Stimulated activated CD8-positive, alpha-beta memory T cell treated with anti-CD3 and anti-CD28 coated beads, Interleukin-4, amount 100 ng/mL, for 48 hours (primary cell): ENCODE data around the gene PHTF2.

Source experiments
- DNase-seq: peaks from one replicate; pipeline ENCODE4 v3.0.0-alpha.2; 2020

PHTF2 gene

DNA sequence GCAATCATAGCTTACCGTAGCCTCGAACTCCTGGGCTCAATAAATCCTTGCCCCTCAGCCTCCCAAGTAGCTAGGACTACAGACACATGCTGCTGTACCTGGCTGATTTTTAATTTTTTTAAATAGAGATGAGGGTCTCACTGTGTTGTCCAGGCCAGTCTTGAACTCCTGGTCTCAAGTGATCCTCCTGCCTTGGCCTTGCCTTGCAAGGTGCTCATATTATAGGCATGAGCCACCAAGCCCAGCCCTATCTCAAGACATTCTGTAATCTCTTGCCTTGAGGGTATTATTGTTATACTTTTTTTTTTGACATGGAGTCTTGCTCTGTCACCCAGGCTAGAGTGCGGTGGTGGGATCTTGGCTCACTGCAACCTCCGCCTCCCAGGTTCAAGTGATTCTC lies 86.6 kb downstream of the PHTF2 start:
- no peak for DNase-seq

DNA sequence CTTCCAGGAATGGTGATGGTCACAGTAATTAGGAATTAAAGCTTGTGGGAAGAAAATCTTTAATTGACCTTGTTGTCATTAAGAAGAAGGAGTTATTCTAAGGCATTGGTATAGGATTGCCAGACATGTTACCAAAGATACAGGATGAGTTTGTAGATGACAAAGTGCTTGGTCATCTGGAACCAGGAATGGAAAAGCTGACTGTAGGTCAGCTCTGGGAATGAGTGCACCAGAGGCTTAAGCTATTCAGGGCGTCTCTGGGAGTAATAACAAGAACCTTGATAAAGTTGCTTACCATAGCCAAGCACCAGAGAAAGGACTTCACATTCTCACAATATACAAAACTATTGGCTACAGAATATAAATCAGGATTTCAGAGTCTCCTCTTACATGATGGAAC lies 89.0 kb downstream of the PHTF2 start:
- no peak for DNase-seq

DNA sequence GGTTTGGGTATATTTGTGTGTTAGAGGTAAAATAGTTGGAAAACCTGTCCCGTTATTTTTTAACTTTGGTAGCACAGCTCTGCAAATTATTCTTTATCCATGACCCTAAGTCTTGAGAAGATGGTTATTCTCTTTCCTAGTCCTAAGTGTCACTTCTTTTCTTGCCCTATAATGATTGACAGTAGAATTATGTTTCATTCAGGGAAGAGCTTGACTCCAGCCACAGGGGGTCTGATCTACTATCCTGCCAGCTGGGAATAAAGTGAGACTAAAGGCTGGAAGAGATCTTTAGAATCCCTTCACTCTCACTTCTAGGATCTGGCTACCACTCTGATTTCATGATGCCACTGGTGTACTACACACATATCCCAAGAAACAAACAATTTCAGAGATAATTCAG lies 90.4 kb downstream of the PHTF2 start:
- no peak for DNase-seq

DNA sequence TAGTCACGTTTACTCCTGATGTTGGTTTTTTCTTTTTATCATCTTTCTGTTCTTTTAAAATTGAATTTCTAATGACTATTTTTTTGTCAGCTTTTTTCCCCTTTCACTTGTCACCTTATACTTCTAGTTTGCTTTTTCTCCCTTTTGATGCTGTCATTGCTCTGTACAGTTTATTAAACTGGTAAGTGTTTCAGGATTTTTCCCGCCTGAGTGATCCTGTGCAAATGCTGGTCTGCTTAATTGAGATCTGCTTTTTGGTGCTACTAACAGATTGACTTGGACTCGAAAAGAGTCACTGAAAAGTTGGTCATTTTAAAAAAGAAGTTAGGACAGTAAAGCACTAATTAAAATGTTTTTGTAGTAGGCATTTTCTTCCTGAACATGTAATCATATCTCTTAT lies 95.2 kb downstream of the PHTF2 start:
- no peak for DNase-seq

DNA sequence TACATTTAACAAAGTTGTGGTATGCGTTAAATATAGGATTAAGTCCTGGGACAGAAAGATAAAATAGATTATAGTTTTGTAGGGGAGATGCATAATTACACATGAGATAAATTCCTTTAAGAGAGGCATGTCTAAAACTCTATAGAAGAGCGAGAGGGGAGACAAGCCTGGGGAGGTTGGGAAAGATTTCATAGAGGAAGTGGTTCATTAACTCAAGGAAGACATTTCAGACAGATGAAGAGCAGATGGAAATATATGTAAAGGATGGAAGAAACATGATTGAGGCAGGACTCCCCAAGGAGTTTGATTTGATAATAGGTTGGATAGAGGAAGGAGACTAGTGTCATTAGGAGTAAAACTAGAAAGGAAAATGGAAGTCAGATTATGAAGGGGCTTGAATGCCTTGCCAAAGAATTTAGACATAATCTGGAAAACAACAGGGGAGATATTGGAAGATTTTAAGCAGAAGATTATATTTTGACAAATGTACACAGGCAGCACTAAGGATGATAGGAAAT lies 96.1 kb downstream of the PHTF2 start:
- DNase-seq, result no peak

DNA sequence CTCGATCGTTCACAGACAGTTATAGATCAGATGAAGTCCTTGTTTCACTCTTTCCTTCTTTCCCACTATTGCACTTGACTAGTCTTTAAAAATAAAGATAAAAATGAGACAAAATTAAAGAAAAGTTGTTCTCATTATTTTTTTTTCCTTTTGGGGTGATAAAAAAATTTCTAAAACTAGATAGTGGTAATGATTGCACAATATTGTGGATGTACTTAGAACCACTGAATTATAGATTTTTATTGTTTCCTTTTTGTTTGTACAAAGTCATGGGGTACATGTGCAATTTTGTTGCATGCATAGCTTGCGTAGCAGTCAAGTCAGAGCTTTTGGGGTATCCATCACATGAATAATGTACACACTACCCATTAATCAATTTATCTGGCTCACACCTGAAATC lies 97.3 kb downstream of the PHTF2 start:
- no peak for DNase-seq

DNA sequence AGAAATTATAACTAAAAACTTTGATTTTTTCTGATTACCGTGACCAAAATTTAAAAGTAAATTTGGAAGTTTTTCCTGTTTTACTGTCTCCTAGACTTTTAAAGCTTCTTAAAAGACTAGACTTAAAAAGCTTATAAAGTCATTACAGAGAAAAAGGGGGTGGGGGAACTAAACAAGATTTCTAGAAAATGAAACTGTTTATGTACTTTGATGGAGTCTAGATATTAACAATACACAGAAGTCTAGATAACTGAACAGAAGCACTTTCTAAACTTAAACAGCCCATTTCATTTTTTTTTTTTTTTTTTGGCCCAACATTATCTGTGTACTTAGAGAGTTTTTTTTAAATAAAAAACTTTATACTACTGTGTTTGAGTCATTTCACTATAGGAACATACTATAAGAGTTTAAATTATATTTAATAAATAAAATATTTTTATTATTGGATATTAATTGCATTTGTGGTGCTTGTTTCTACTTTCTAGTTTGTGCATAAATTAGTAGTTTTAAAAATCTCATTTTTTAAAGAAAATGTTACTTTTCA lies 98.5 kb downstream of the PHTF2 start:
- no peak for DNase-seq

DNA sequence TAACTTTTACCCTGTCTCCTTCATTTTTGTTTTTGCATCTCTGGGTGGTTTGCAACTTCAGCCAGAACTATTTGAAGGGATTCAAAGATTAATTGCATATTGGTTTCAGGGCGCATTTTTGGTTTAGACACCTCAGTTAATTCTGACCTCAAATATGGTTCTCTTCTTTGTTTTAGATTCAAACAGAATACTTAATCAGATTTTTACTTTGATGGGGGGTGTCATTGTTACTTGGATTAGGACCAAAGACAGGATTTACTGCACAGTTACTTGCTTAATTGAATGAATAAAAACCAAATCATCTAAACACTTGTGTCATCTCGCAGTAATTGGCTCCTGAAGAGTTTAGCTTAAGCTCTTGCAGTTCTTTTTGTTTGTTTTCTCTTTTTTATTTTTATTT lies 100.9 kb downstream of the PHTF2 start:
- DNase-seq, result no peak

DNA sequence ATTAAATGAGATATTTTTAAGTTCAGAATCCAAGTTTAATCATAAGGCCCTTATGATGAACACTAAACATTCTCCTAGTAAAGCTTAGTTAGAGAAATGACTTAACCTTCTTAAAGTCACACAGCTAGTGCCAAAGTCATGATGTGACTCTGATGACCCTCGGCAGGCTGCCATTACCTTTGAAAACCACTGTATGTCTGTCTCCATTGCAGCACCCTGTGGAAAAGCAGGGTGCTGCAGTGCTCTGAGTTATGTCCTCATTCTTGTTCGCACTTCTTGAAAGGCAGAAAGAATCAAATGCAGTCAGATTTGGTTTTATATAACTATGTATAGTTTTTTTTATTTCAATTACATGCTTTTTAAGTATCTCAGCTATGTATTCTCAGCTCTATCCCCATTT lies 105.0 kb downstream of the PHTF2 start:
- no peak for DNase-seq

DNA sequence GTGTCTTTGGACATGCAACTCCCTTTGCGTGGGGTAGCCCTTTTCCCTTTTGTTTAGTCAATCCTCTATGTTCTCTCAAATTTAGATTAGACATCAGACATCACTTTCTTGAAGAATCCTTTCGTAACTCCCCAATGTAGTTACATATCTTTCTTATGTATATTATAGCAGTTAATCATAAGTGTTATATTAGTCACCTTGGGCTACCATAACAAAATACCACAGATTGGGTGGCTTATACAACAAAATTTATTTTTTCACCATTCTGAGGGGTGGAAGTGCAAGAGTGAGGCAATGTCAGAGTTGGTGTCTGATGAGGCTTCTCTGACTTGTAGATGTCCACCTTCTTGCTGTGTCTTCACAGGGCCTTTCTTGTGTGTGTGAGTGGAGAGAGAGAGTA lies 105.7 kb downstream of the PHTF2 start:
- DNase-seq, result no peak

DNA sequence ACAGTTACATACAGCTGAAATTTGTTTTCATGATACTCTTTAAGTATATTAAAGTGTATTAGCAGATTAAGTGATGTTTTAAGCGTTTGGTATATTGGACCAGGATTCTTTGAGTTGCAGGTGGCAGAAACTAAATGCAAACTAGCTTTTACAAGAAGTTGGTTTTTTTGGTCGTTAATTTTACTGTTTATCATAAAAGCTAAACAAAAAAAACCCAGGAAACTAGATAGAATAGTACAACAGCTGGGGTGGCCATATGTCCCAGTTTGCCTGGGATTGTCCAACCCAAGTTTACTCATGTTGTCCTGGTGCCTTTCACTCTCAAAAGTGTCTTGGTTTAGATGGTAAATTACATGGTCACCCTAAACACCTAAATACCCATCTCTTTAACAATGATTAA lies 108.7 kb downstream of the PHTF2 start:
- DNase-seq, result no peak

DNA sequence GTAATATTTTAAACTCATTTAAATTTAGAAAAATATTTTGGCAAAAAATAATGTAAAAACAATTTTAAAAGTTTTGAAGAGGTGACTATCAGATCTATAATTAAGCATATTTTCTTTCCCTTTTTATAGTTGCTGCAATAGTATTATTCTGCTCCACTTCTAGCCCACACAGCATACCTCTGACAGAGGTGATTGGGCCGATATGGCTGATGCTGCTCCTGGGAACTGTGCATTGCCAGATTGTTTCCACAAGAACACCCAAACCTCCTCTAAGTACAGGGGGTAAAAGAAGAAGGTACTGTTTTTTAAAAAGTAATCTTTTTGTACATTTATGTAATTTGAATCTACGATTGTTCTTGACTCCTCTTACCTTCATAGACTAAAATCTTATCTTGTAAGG lies 110.1 kb downstream of the PHTF2 start:
- DNase-seq, result no peak

DNA sequence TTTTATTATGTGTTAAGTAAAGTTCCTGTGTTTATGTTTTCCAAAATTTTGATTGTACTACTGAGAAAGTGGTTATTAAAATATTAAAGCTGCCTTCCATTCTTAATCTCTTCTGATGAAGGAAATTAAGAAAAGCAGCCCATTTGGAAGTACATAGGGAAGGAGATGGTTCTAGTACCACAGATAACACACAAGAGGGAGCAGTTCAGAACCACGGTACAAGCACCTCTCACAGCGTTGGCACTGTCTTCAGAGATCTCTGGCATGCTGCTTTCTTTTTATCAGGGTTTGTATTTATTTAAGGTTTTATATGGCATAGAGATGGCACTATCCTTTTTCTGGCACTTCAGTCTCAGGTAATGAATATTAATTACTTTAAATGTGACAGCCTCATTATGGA lies 111.6 kb downstream of the PHTF2 start:
- DNase-seq, result no peak

DNA sequence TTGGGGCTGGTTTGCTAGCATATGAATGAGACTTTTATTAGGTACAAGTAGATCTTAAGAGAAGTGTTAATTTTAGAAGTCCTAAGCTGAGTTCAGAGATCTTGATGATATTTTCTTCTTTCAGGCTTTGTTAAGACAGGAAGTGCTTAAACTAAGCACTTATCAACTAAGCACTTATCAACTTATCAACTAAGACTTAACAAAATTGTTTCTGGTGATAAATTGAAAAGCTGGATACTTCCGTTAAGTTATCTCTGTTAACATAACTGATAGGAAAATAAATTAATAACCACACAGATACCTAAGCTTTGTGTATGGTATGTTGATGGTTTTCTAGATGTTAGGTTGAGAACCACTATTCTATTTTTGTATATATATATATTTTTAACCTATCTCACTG lies 113.7 kb downstream of the PHTF2 start:
- no peak for DNase-seq

DNA sequence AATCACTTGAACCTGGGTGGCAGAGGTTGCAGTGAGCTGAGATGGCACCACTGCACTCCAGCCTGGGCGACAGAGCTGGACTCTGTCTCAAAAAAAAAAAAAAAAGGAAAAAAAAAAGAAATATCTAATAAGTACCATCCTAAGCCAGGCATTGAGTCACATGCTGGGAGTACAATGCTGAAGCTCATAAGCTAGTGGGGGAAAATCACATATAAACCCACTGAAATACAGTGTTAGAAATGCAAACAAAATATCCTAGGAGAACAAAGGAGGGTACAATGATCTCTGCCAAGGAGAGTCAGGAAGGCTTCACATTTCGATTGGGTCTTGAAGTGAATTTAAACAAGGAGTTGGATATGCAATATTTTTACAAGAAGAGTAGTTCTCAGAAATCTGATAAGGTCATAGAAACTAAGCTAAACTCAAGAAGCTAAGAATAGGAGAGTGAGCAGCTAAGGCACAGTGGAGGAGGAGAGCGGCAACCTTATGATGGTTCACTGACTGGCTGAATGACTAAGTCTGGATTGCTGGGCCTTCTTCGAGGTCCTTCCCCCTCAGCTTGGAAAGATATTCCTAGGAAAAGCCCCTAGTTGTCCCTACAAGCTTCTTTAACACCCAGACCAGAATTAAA lies 115.5 kb downstream of the PHTF2 start:
- DNase-seq, result no peak

DNA sequence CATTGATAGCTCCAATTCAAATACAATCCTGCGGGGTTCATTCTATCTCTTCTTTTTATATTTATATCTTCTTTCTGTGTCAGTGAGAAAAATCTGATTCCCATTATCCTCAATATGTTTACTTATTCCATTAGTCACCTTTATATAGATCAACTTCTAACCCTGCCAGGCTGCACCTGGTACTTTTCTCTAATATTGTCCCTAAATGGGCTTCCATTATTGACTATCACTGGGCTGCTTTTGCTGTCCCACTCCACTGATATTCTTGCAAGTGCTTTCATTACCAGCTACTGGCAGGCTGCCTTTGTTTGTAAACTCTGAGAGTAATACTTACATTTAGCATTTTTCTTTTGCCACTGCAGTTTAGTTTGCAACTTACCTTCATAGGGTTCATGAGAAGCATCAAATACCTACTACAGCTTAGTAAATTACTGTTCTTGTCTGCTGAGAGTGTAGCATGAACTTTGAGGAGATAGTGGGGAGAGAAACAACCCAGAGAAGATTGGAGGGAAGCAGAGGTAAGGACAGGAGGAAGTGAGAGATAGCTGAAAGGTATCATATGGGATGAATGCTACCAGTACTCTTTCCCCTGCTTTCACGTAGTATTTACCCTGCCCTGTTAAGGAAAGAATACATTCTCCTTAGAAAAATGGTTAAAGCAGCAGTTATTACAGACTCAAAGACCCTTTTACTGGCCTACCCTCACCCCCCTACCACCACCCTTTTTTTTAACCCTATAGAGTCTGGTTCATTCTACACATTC lies 119.1 kb downstream of the PHTF2 start:
- DNase-seq, result no peak

DNA sequence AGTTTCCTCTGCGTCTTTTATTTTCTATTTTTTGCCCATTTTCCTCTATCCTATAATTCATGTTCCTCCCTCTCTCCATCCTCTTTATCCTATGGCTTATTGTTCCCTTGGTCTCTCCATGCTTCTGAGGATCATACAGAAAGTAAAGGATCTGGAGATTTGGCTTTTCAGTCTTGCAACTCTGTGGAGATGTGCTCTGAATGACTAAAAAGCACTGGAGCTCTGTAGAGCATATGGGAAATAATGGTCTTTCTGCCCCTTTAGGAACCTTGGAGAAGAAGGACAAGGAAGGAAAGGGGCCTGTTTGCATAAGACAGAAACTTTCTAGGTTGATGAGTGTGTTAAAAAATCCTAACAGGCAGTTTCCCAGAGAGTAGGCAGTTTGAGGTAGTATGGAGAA lies 120.1 kb downstream of the PHTF2 start:
- no peak for DNase-seq

DNA sequence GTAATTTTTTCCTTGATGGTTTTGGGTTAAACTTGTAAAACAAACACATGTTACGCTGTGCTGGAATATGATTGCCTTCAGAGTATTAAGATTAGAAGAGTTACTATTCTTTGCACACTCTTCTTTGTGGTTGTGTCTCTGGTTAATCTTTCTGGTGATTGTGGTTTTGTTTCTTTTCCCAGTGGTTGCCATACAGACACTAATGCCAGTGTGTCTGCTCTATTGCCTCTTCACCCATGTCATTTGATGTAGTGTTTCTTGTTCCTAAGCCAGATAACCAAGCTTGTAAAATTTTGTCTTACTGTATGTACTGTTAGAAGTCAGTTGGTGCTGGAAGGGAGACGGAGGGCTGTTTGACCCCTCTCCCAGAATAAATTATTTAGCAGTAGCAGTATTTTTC lies 124.8 kb downstream of the PHTF2 start:
- DNase-seq, result no peak

DNA sequence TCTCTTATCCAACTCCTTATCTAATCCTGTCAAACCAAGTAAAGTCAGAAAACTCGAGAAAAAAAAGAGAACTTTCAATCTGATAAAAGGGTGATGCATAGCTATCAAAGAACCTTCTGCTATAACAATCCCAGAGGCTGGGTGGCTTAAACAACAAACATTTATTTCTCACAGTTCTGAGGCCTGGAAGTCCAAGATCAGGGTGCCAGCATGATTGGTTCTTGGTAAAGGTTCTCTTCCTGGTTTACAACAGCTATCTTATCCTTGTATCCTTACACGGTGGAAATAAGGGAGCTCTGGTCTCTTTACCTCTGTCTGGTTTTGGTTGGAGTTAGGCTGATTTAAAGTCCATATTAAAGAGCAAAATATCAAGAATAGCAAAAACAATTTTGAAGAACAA lies 131.9 kb downstream of the PHTF2 start:
- no peak for DNase-seq

DNA sequence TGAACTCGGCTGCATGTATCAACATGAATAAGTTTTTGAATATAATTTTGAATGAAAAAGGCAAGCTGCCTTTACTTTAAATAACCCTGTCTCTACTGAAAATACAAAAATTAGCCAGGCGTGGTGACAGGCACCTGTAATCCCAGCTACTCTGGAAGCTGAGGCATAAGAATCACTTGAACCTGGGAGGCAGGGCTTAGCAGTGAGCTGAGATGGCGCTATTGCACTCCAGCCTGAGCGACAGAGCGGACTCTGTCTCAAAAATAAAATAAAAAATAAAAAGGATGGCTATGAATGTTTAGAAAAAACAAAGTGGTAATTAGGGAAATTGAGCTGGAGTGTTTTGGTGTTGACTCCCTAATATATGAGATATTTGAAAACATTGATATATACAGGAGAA lies 133.3 kb downstream of the PHTF2 start:
- DNase-seq, result no peak

DNA sequence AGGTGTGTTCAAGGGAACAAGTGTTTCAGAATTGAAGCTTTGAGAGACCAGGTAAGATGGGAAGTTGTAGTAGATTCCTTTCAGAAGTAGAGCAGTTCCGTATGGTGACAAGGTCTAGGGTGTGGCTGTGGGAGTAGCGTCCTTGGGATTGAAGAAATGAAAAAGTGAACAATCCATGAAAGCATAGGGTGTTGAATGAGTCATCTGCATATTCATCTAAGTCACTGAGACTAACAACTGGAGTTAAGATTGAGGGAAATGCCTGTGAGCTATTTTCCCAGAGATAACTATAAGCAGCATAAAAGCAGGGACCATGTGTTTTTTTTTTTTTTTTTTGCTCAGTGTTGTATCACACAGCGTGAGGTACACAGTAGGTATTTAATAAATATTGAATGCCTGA lies 134.8 kb downstream of the PHTF2 start:
- no peak for DNase-seq

DNA sequence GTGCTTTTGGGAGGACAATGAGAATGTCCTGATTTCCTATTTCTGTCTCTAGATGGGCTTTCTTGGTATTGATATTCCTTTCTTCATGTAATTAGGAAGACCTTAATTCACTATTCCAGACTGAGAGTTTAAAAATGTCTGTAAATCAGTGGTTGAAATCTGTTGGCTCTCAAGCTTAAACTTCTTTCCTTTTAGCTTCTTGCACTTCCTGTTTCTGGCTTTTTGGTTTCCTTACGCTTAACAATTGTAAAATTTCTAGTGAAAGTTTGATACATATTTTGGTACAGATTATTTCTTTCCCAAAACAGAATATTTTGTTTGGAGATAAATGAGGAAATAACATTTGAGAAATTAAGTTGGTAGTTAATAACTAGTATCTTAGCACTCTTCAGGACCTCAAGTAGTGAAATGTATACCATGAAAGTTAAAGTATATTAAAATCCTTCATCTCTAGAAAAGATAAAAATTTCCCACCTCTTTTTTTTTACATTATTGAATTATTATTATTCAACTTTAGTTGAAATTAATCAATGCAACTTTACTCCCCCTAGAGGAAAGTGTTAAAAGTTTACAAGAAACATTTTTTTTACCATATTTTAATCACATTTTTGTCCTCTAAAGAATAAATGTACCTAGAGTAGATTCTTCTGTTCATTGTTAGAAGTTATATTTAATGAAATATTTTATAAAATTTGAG lies 137.2 kb downstream of the PHTF2 start:
- DNase-seq, result no peak

DNA sequence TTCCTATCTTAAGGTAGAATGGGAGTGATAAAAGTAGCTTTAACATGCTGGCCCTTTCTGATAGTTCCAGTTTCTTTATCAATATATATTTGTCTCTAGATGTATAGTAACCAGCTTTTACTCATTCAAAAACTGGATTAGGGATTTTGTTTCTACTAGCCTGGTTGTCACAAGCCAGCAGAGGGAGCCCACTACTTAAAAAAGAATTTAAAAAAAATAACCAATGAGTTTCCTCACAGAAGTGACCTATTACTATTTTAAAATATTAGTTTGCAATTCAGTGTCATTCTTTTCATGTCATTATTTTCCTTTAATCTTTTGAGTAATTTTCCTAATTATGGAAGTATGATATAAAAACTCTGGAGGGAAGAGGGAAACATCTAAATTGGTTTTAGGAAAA lies 142.1 kb downstream of the PHTF2 start:
- no peak for DNase-seq

DNA sequence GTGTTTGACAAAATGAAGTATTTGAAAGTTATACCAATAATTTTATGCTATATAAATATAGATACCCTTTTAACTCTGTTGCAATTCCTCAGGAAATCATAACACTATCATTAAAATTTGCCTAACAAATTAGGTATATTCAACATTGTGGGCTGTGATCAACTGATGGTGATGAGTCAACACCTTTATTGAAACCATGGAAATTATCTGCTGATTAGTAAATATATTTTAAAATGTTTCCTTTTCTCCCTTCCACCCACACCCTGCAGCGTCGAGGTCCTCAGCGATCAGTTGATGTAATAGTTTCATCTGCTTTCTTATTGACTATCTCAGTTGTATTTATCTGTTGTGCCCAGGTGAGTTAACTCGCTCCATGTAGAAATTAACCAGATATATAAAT lies 143.9 kb downstream of the PHTF2 start:
- DNase-seq, result no peak
